ENCODE results near the gene GLB1L3.

DNA sequence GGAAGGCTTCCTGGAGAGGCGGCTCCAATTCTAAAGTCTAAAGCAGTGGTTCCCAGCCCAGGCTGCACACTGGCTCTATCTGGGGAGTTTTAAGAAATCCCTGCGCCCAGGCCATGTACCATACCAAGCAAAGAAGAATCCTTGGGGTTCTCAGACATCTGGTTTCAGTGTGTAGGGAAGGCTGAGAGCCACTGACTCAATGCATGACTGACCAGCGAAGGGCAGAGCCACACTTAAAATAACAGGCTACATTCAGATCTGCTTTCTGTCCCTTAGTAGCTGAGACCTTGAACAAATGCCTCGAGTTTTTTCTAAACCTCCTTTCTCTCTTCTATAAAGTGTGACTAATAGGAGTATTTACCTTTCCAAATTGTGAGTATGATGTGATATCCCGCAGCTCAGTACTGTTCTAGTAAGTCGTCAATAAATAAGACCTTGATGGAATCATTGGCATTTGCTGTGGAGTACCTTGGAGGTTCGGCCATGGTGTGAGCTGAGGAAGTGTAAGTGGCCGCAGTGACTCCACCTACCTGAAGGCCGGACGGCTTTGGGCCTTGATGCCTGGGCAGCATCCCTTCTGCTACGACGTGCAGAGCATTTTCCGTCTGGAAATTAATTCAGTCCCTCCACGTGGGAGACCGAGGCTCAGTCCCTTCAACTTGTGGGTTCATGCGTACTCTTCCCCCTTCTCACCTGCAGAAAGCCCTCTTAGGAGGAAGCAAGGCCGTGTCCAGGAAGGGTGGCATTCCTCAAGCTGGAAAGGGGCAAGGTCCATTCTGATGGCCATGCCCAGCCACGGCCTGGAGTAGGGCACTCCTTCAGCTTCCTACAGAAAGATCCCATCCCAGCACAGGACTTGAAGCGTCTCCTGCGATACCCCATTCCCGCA, 80.7 kb downstream of the GLB1L3 start:
- TF ChIP-seq GATA2 (IDR thresholded peaks at IDR 0.05; ENCODE audit: low read depth, low read length) (no peak), GATA3 (IDR thresholded peaks at IDR 0.05; ENCODE audit: low read depth, low read length) (no peak)
